HK-2 (cell line): ENCODE results near the gene DOCK3.

ENCODE experiments used
- DNase-seq: peaks from one replicate; pipeline ENCODE4 v3.0.0-alpha.2; 2018; ENCODE audit not compliant: unreplicated experiment

Gene DOCK3

DNA sequence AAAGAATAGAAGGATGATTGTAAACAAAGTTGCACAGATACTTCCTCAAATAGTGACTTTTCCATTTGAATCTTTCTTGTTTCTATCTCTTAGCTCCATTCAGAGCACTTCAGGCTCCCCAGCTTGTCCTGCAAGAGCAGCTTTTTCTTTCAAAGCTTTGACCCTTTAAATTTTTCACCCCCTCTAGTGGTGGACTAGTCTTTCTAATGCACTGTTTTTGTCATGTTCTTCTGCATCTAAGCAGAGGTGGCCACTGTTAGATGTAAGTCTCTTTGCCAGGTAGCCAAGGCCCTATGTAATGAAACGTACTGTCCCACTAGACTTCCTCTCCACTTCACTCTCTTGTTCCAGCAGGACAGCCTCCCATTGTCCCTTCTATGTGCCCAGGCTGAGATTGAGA lies 636.3 kb downstream of the DOCK3 start:
- no peak for DNase-seq

DNA sequence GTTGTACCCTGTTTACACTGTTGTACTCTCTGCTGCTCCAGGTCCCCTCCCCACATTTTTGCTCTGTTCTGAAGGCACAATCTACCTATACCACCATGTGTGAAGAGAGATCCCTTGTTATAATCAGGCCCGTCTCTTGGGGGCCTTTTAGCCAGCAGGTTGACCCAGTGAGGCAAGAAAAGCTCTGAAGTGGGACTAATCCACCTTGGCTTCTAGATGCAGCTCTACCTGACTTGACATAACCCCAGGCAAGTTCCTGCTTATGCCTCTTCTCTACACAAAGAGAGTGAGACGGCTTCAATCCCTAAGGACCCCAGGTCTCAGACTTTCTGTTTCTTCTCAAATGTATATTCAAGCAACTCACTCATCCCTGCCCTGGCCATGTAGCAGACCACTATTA lies 653.5 kb downstream of the DOCK3 start:
- no peak for DNase-seq

DNA sequence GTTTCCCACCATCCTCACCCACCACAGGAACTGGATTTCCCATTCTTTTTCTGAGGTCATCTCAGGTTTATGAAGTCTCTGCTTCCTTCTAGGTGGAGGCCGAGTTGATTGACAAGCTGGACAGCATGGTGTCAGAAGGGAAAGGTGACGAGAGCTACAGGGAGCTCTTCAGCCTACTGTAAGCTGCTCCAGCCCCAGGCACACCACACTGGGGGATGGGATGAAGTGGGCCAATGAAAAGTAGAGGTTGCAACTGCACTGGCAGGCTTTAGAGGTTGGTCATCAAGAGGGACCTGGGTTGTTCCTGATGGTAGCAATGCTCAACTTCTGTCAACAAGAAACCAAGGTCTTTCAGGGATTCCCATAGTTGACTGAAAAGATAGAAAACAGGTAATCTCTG lies 655.3 kb downstream of the DOCK3 start:
- no peak for DNase-seq

DNA sequence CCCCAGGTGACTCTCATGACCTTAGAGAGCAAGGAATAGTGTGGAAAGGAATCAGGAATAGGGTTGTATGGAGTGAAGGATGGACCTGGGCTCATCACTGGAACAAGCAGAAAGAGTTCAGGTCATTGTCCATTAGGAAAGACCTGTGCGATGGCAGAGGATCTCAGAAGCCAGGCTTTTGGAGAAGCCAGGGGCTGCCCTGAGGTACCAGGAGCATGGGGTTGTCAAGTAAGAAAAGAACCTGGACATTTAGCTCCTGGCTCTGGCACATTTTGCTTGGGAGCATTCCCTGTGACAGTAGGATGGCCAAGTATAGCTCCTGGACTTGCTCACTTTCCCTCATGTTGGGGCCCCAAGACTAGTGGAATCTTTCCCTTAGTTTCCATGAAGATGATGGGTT lies 657.4 kb downstream of the DOCK3 start:
- no peak for DNase-seq

DNA sequence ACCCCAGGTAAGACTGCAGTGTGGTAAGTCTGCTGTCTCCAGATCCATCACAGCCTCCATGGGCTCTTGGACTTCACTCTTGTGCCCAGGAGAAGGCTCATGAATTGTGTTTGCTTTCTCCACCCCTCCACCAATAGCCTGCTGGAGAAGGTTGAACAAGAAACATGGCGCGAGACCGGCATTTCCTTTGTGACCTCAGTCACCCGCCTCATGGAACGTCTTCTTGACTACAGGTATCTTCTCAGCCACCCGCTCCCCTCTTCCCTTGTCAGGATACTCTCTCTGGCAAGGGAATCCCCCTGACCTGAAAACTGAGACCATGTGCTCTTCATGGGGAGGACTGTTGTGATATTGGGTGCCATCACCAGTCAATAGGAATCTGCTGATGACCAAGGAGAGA lies 658.3 kb downstream of the DOCK3 start:
- DNase-seq = no peak

DNA sequence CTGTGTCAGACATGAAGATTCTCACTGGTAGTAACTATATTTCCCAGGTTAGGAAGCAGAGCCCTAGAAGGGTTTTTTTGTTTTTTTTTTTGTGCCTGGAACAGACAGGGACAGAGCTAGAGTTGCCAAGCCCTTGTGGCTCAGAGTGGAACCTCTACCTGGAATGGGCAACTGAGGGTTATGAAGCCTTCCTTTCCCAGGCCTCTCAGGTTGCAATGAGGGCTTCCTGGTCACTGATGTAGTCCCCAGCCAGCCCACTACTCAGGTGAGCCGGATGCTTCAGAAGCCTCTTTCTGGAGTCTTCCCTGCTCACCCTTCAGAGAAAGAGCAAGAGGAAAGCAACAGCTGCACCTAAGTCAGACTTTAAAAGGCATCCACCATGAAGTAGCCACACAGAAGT lies 661.5 kb downstream of the DOCK3 start:
- DNase-seq = no peak

DNA sequence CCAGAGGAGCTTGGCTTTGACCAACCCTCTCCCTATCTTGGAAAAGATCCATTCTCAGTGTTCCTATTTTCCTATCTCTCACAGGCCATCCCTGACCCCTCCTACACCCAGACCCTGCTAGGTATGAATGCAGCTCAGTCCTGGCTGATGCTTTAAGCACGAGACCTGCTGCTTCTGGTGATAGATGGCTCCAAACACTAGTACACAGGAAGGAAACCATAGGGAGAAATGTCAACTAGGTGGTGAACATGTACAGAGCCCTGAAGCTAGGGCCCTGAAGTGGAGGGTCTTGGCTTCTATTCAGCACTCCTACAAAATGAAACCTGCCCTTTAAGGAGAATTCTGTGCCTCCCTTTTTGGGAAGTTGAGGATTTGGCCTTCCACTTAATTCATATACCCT lies 662.9 kb downstream of the DOCK3 start:
- DNase-seq = no peak

DNA sequence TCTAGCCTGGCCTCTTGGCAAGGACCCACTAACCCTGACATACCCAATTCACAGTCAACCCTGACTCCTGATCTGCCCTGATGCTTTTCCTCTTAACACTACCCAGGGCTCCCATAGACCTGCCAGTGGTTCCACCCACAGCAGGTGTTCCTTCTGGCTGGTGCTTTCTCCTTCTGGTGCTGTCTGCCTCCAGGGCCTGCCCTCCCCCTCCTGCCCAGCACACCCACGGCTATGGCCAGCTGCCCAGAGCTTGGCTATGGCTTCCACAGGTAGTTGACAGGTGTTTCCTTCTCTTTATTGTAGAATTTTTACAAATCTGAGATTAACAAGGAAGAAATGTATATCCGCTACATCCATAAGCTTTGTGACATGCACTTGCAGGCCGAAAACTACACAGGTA lies 663.9 kb downstream of the DOCK3 start:
- no peak for DNase-seq

DNA sequence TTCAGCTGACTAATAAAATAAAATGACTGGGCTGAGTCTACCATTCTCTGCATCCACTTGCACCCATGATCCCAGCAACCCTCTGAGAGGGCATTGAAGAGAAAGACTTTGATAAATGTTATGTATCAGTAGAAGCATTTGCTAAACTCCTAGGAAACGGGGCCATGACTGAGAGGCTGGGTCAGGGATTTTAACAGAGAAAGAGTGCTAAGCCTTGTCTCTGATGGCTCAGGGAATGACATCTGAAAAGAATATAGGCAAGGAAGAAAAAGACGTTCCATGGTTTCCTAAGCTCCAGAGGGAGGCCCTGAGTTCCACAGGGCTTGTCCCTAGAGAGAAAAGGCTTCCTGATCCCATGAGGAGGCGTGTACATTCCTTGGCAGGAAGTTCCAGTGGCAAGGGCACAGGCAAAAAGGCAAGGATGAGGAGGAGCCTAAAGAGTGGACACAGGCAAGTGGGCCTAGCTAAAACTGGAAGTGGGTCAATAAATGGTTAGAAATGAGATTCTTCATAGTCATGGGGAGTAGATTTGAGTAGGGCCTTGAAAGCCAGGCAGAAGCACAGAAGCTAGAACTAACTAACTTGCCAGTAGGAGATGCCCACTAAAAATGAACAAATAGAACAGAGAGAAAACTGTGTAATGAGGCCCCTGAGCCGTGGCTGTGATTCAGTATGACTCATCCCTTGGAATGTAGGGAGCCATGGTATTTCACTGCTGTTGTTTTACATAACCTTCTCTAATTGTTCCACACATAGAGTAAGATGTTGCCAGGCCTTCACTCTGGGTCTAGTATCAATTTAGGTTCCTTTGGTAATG lies 665.5 kb downstream of the DOCK3 start:
- peak; percentile 57 for DNase-seq

DNA sequence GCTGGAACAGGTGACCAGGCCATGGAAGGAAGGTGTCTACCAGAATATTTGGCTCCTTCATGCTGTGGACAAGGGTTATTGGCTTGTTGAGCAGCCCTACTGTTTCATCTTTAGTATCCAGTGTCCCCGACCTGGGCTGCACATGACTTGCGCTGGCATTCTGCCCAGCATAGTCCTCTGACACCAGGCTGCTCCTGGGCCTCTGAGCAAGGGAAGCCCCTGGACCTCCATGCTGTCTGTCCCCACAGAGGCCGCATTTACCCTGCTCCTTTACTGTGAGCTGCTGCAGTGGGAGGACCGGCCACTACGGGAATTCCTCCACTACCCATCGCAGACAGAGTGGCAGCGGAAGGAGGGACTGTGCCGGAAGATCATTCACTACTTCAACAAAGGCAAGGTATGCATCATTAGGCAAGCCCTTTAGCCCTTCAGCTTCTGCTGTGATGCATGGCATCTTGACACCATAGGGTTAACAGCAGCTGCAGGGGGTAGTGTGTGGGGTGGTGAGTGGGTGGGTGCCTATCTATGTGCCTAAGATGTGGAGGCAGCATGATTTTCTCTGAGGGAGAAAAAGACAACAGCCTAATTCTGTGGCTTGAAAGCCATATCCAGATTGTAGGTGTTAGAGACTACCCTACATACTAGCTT lies 666.4 kb downstream of the DOCK3 start:
- peak; percentile 46 for DNase-seq

DNA sequence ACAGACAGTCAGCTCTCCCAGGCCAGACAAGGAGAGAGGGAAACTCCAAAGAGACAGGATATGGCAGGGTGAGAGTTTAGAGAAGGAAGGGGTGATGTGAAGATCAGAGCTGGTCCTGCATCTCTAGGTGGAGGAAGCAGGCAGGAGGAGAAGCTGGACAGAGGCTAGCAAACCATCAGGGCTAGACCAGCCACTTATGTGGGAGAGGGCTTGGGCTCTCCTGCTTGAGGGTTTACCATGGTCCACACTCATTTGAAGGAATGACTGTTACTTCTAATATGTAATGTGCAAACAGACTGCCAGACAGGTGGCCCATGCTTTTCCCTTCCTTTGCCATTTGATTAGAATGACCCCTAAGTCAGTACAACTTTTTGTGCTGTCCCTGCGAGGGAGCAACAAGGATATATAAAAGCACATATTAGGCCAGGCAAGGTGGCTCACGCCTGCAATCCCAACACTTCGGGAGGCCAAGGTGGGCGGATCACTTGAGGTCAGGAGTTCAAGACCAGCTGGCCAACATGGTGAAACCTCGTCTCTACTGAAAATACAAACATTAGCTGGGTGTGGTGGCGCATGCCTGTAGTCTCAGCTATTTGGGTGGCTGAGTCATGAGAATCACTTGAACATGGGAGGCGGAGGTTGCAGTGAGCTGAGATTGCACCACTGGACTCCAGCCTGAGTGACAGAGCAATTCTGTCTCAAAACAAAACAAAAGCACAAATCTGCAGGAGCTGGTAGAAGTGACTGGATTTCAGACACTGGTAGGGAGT lies 669.4 kb downstream of the DOCK3 start:
- DNase-seq = no peak

DNA sequence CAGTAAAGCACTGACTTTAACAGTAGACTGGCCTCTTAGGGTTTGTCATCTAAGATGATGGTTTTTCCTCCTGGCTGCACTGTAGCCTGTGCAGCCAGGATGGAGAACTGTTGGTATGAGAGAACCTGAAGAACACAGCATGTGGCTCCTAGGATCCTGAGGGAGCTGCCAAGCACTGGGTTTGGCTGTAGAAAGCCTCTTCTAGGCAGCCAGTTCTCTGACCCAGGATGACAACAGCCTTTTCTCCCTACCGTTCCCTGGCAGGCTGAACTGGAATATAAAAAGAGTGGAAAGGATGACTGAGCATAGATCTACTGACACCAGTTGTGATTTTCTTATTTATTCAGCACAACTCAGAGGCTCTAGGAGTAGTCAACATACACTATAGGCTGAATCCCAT lies 676.0 kb downstream of the DOCK3 start:
- DNase-seq = no peak

DNA sequence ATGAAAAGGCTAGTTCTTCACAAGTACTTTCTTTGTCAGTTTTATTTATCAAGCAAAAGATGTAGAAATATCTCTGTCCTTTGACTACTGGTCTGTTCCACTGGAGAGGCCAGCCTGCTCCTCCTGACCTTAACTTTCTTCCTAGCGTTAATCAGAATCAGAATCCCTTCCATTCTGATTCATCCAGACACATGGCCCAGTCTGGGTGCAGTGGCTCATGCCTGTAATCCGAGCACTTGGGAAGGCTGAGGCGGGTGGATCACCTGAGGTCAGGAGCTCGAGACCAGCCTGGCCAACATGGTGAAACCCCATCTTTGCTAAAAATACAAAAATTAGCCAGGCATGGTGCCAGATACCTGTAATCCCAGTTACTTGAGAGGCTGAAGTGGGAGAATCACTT lies 678.4 kb downstream of the DOCK3 start:
- DNase-seq = no peak

DNA sequence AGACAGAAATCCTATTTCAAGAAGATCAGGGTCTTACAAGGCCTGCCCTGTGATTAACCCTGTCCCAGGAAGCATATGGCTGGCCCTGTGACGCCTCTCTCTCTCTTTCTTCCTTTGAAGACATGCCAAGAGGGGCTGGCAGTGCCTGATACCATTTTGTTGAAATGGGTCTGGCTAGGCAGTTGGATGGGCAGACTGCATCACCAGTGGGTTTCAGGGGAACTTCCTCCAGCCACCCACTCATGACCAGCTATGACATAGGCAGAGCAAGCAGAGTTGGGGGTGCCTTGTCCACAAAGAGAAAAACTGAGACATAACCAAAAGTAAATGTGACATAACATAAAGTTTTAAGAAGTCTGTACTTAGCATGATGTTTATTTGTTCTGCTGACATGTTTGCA lies 679.0 kb downstream of the DOCK3 start:
- DNase-seq = no peak

DNA sequence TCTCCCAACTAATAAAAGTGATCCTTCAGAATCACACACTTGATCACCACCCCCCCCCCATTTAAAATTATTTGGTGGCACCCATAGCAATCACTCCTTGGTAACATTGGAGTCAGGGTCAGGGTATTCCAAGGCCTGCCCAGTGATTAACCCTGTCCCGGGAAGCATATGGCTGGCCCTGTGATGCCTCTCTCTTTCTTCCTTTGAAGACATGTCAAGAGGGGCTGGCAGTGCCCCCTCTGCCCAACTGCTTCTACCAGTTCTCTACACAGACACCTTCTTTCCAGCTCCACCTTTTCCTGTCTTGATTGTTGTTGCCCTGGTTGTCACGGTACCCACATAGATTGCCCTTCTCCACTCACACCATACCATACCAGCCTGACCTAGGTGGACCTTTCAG lies 679.4 kb downstream of the DOCK3 start:
- DNase-seq = no peak

DNA sequence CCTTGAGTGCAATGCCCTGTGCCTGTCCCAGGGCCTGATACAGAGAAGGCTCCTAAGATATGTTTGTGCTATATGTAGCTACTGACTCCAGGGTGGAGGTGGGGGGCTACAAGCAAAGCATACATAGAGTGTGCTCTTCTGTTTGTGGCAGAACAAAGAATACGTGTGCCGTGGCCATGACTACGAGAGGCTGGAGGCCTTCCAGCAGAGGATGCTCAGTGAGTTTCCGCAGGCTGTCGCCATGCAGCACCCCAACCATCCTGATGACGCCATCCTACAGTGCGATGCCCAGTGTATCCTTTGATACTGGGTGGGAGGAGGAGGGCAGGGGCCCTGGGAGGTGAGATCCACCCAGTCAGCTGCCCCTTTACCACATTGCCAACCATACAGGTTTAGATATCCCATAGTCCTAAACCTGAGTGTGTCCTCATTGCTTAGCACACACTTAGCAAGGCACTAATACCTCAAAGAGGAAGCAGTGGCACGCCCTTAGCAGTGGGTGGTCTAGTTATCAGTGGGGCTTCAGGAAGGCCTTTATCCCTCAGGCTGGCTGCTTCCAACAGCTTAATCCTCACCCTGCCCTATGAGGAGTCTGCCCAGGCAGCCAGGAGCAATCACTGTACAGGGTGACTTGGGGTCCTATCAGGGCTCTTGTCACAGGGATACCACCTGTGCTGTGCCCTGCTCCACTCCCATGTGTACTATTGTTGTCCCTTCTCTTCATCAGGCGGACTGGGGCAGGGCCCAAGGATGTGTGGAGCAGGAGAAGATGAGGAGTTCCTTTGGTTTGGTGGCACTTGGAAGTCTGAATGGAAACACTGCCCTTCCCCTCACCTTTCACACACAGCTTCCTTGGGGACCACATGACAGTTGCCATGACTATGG lies 680.2 kb downstream of the DOCK3 start:
- DNase-seq = no peak

DNA sequence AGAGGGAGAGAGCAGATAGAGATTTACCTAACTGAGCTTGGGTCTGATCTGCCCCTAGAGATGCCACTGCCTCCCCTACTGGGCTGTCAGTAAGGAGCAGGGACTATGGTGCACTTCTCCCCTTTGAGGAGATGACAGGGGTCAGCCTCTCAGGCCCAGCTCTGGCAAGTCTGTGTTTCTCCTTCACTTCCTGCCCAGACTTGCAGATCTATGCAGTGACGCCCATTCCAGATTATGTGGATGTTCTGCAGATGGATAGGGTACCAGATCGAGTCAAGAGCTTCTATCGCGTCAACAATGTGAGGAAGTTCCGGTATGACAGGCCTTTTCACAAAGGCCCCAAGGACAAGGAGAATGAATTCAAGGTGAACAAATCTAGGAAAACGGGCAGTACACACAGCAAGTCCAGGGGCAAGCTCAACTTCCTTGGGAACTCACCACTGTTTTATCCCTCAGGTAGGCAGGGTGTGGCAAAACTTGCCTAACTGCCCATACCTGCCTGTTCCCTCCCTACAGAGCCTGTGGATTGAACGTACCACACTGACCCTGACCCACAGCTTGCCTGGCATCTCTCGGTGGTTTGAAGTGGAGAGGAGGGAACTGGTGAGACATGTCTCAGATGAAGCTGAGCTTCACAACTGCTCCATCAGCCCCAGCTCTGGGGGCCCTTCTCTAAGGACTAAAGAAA lies 681.3 kb downstream of the DOCK3 start:
- no peak for DNase-seq

DNA sequence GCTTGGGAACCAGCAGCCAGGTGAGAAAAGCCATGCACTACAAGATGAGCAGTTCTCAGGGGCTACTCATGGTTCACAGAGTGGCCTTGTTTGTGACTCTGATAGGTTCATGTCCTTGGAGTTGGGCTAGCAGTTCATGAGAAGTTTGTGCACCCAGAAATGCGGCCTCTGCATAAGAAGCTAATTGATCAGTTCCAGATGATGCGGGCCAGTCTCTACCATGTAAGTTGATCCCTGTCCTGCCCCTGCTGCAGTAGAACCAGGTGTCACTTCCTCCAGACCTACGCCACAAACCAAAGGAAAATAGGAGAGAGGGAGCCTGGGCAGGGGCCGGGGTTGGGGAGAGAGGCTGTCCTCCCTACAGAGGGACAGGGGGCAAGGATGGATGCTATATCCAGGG lies 683.1 kb downstream of the DOCK3 start:
- DNase-seq = no peak

DNA sequence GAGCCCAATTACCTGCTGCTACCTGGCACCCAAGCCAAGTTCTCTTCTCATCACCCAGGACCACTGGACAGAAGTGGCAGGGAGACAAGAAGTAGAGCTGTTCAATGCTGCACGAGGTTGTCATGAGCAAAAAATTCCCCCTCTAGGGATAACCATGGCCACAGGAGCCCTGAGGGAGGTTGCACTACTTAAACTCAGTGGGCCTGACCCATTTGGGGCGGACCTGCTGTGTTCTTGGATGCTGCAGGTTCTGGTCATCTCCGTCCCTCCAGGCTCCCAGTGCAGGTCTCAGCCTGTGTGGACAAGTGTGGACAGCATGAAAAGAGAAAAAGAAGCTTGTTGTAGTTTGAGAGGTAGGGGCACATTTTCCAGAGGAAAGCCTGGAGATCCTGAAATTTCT lies 684.3 kb downstream of the DOCK3 start:
- no peak for DNase-seq

DNA sequence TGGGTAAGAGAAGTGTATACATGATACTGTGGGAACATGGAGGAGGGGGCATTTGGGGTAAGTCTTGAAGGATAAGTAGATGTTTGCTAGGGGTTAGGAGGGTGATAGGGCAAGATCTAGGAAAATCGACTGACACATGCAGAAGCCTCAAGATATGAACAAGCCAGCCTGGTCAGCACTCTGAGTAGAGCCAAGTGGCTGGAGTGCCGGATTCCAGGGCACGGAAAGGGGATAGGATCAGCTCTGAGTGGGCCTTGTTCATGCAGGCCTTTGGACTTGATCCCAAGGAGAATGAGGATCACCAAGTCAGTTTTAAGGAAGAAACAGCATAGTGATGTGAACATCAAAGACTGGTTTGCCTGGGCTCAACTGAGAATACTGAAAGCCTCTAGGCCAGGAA lies 686.1 kb downstream of the DOCK3 start:
- DNase-seq = no peak

DNA sequence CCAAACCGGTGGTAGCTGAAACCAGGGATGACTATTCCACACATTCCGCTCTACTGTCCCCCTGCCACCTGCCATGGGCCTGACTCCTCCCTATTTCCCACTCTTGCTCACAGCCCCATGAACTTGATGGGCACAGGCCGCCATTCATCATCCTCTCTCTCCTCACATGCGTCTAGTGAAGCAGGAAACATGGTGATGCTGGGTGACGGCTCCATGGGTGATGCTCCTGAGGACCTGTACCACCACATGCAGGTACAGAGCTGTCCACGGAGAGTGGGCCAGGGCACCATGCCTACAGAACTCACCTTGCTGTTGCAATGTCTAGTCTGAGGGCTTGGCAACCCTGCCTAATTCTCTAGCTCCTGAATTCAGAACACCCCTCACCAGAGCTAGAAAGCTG lies 687.0 kb downstream of the DOCK3 start:
- no peak for DNase-seq
